Stomach (tissue), 19 donors: ENCODE data around the gene GPBP1L1. TPM values are rescaled to one million over a fixed set of nuclear protein-coding genes. Genes with fewer than 3 reads are reported as not detected.
"Not testable (repeated sequence)": the region's sequence is repeated elsewhere in the genome, so short reads cannot be mapped to it uniquely, and the experiment has no call there.

Experiments
- DNase-seq, 2 donors: peaks; one replicate each; pipeline versions ENCODE4 v3.0.0 to v3.0.0-alpha.2; 2013 to 2019
- H3K27ac ChIP-seq, 5 donors: fragments of 200-600 bp in 4 of 5; sonication (generic) in 4 of 5; one replicate each; pipeline ENCODE4 v1.5.1; 2013 to 2019; ENCODE audit warnings: mild to moderate bottlenecking in 1 of 5, moderate library complexity in 1 of 5
- H3K27me3 ChIP-seq, 3 donors: fragments of 200-600 bp; sonication (generic); one replicate each; pipeline ENCODE4 v1.5.1; 2017 to 2019; ENCODE audit warnings: mixed run types in 1 of 3
- H3K36me3 ChIP-seq, 4 donors: fragments of 200-600 bp; sonication (generic); 1 replicate in 3 of 4; 2 replicates in 1 of 4; pipeline ENCODE4 v1.5.1; 2016 to 2019
- H3K4me1 ChIP-seq, 4 donors: fragments of 200-600 bp; sonication (generic); one replicate each; pipeline ENCODE4 v1.5.1; 2016 to 2019
- H3K4me3 ChIP-seq, 4 donors: fragments of 200-600 bp; sonication (generic) in 3 of 4; one replicate each; pipeline ENCODE4 v1.5.1; 2016 to 2019; ENCODE audit warnings: mild to moderate bottlenecking in 1 of 4
- H3K9me3 ChIP-seq, 4 donors: fragments of 200-600 bp; sonication (generic); one replicate each; pipeline ENCODE4 v1.5.1; 2016 to 2019
- CTCF ChIP-seq, 7 experiments: fragments of 450-650 bp in 4 of 7; fragments of 200-600 bp in 3 of 7; sonication (generic) in 3 of 7; IDR thresholded peaks; one replicate each; pipeline ENCODE4 v1.5.1; 2016 to 2019; ENCODE audit warnings: antibody characterized with exemption in 7 of 7, control low read depth in 2 of 7, mild to moderate bottlenecking in 1 of 7
- EP300 ChIP-seq: sonication (generic); formaldehyde crosslinking; IDR thresholded peaks from one replicate; pipeline ENCODE4 v1.6.1; 2017; ENCODE audit warnings: antibody characterized with exemption
- POLR2A ChIP-seq, 4 donors: fragments of 450-650 bp; IDR thresholded peaks; one replicate each; pipeline ENCODE4 v1.6.1; 2016; ENCODE audit warnings: antibody characterized with exemption in 4 of 4, control low read depth in 2 of 4, mild to moderate bottlenecking in 1 of 4, moderate library complexity in 1 of 4
- POLR2AphosphoS5 ChIP-seq, 3 donors: sonication (generic); formaldehyde crosslinking; IDR thresholded peaks; one replicate each; pipeline ENCODE4 v1.6.1; 2016; ENCODE audit warnings: antibody characterized with exemption in 3 of 3
- WGBS, 5 donors: extraction: QIAGEN DNeasy Blood & Tissue Kit in 3 of 5; methylation state at CpG; one replicate each; pipeline versions ENCODE4 v1.1.5 to v1.1.7; 2013 to 2018; 5-methylcytosine and 5-hydroxymethylcytosine counted together
- intact Hi-C: fragments of 100-400 bp; cut with DNase I; formaldehyde crosslinking; loops from one replicate; pipeline ENCODE4 v1.15.1; 2023; ENCODE audit warnings: low total_unique reads
- long read RNA-seq, 10 donors: transcript quantifications; one replicate each; lab custom pipeline, GENCODE V29; 2026
- polyA plus RNA-seq, 3 donors: library from polyadenylated mRNA; stranded (reverse); fragments of 200-250 nt; gene quantifications; one replicate each; pipeline ENCODE4 v1.2.3, GENCODE V29; 2013
- total RNA-seq, 5 donors: library from RNA; depleted of rRNA; stranded (reverse); fragments of >200 nt; gene quantifications; one replicate each; pipeline versions ENCODE4 v1.1.0 to v1.2.3, GENCODE V29; 2014 to 2016
- donor health status: healthy with polysubstance abuse.
- donor health status: Bipolar disorder and iron deficiency.
- donor health status: healthy.

Gene GPBP1L1
- total RNA-seq = 100 to 1,000 TPM; 102 to 346 (median 104) TPM
- polyA plus RNA-seq = 10 to 100 TPM; 40.1 to 48.6 (median 45.1) TPM
- long read RNA-seq, donor 1, partial matches to known transcripts = 0 of 2 reads
- long read RNA-seq, donor 1, other reads (novel, unspliced or antisense) = 0 of 2 reads
- long read RNA-seq, donor 2, transcript GPBP1L1-202 (13 exons, 3,736 nt) = major isoform, 8 of 12 reads
- long read RNA-seq, donor 2, partial matches to known transcripts = 0 of 12 reads
- long read RNA-seq, donor 2, other reads (novel, unspliced or antisense) = 0 of 12 reads
- long read RNA-seq, donor 3, partial matches to known transcripts = 0 of 7 reads
- long read RNA-seq, donor 3, other reads (novel, unspliced or antisense) = 0 of 7 reads
- long read RNA-seq, donor 4 = 0 reads
- long read RNA-seq, donor 5, partial matches to known transcripts = 16 of 25 reads
- long read RNA-seq, donor 5, other reads (novel, unspliced or antisense) = 0 of 25 reads
- long read RNA-seq, donor 6 = 0 reads
- long read RNA-seq, donor 7, partial matches to known transcripts = 0 of 10 reads
- long read RNA-seq, donor 7, other reads (novel, unspliced or antisense) = 0 of 10 reads
- long read RNA-seq, donor 8, partial matches to known transcripts = 0 of 12 reads
- long read RNA-seq, donor 8, other reads (novel, unspliced or antisense) = 0 of 12 reads
- long read RNA-seq, donor 9, partial matches to known transcripts = 0 of 15 reads
- long read RNA-seq, donor 9, other reads (novel, unspliced or antisense) = 8 of 15 reads
- long read RNA-seq, donor 10, partial matches to known transcripts = 0 of 2 reads
- long read RNA-seq, donor 10, other reads (novel, unspliced or antisense) = 0 of 2 reads

- WGBS, 5 donors = 0 to 1% (median 0%) methylated on average over 15 to 52 of the region's 52 CpGs
- H3K36me3 ChIP-seq = peaks cover 0 to 7% (median 5%) of the 10 kb centered on the region in 4 donors
- no peaks in the 10 kb centered on the region for H3K27me3 ChIP-seq
- peak; percentile 98 to 99 for DNase-seq
- no peaks in the 10 kb centered on the region for H3K9me3 ChIP-seq
- TF ChIP-seq EP300 (no peak), POLR2A (IDR thresholded peaks at IDR 0.05) (peak in 2 of 4 donors; percentile 5 to 46), CTCF (IDR thresholded peaks at IDR 0.05) (peak in 1 of 7 experiments; percentile 12), POLR2AphosphoS5 (IDR thresholded peaks at IDR 0.05) (peak; percentile 60 to 88 (median 80))
- peaks cover 37 to 64% (median 53%) of the 10 kb centered on the region in 4 donors for H3K4me1 ChIP-seq
- peak within 1 kb of the TSS; percentile 81 to 99 (median 92) for H3K4me3 ChIP-seq
- intact Hi-C loops = no loop called here
- peak within 1 kb of the TSS; percentile 94 to 99 (median 96) for H3K27ac ChIP-seq
These were observed at the start of gene GPBP1L1 for GRCh38 chr1:45686288-45687013. Gene GPBP1L1 (minus strand): TSS chr1:45686533. CDS start chr1:45659087, 27,446 bp downstream.

- no peaks in the 10 kb centered on the region for H3K9me3 ChIP-seq
- no peaks in the 10 kb centered on the region for H3K27me3 ChIP-seq
- H3K27ac ChIP-seq = no peak overlapping the region
- peaks cover 0 to 4% (median 0%) of the 10 kb centered on the region in 4 donors for H3K4me1 ChIP-seq
- no peak for TF ChIP-seq POLR2A (IDR thresholded peaks at IDR 0.05)
- no peak for TF ChIP-seq POLR2AphosphoS5 (IDR thresholded peaks at IDR 0.05)
- TF ChIP-seq CTCF (IDR thresholded peaks at IDR 0.05) = no peak
- TF ChIP-seq EP300 = no peak
- 87 to 100% (median 96%) methylated on average over 1 of the region's 1 CpG for WGBS, 5 donors
- peaks cover 0 to 36% (median 34%) of the 10 kb centered on the region in 4 donors for H3K36me3 ChIP-seq
- H3K4me3 ChIP-seq = no peak overlapping the region
- intact Hi-C loops = no loop called here
- DNase-seq = no peak
These were observed 44.5 kb upstream of the GPBP1L1 start for GRCh38 chr1:45730780-45731319.

- H3K4me3 ChIP-seq = no peak overlapping the region
- H3K27ac ChIP-seq = no peak overlapping the region
- peak in 1 of 2 donors; percentile 65 for DNase-seq
- TF ChIP-seq POLR2A (IDR thresholded peaks at IDR 0.05) = no peak
- TF ChIP-seq EP300 = no peak
- TF ChIP-seq CTCF (IDR thresholded peaks at IDR 0.05) = no peak
- no peak for TF ChIP-seq POLR2AphosphoS5 (IDR thresholded peaks at IDR 0.05)
- H3K36me3 ChIP-seq = peaks cover 0 to 36% (median 34%) of the 10 kb centered on the region in 4 donors
- intact Hi-C loops = no loop called here
- no peaks in the 10 kb centered on the region for H3K9me3 ChIP-seq
- H3K27me3 ChIP-seq = no peaks in the 10 kb centered on the region
- peaks cover 0 to 4% (median 0%) of the 10 kb centered on the region in 4 donors for H3K4me1 ChIP-seq
- 65 to 73% (median 71%) methylated on average over 3 of the region's 3 CpGs for WGBS, 5 donors
These were observed 43.9 kb upstream of the GPBP1L1 start for GRCh38 chr1:45730075-45730779.

- peaks cover 0 to 55% (median 37%) of the 10 kb centered on the region in 4 donors for H3K36me3 ChIP-seq
- WGBS, 5 donors = 96 to 98% (median 98%) methylated on average over 8 to 9 of the region's 9 CpGs
- H3K4me1 ChIP-seq, H3K4me3 ChIP-seq, H3K9me3 ChIP-seq, H3K27me3 ChIP-seq, H3K27ac ChIP-seq, DNase-seq, intact Hi-C loops: not testable (repeated sequence)
These were observed 39.7 kb upstream of the GPBP1L1 start for GRCh38 chr1:45726007-45726406.
